Smooth muscle cell of the brain vasculature (primary cell): Measurements from ENCODE around the gene ZNF18.

ENCODE experiments used
- DNase-seq: peaks from one replicate; pipeline ENCODE4 v3.0.0-alpha.2; 2012; ENCODE audit warnings: low read depth, low spot score

ZNF18 gene

DNA sequence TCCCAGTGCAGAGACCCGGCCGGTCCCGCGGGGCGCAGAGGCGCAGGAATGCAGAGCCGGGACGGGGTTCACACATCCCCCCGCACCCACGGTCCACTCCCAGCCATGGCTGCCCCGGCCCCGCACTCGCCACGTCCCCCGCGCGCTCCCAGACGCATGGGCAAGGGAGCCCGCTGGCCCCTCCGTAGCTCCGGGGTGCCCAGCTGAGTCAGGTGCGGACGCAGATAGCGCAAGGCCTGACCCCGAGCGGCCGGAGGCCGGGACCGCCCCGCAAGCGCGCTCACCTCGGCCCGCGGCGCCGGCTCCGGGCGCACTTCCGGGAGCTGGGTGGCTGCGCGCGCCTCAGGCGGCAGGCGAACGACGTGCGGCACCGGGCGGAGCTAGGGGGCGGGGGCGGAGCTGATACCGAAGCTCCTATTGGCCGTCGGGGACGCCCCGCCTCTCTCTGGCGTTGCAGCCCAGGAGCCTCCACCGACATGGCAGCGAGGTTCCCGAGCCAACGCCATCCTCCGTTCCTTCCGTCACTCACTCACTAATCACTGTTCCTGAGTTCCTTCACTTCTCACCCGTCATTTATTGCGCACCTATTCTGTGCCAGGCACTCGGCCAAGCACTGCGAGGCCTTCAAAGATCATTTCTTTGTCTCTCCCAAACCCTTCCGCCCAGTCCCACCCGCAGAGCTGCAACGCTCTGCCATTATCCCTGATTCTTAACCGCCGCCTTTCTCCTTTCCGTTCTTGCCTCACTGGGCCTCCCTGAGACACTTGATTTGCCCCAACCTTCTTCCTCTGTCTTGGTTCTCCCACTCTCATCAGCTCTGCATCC is at the start of gene ZNF18:
Gene ZNF18, minus strand, starts transcription at position 329 of the 825 bp plus-strand sequence. CDS start 4,646 bp downstream, outside the sequence.
- DNase-seq, result peak; percentile 80

DNA sequence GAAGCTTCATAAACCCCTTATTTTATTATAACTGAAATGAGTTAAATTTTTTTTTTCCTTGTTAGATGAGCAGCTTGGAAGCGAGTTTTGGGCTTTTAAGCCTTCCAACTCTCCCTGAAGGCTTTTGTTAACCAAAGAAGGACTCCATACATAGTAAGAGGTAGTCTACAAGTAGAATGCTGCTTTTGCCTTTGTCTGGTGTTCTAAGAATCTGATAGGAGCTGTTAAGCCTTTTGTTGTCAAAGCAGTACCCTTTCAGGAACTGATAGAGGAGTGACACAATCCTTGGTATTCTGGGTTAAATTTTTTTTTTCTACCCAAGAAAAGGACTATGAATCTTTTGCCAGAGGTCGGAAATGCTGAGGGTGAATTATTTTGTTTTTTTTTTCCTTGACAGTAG is 49.5 kb upstream of the ZNF18 start:
- DNase-seq, result no peak

GRCh38 chr17:12043702-12044101 is 46.4 kb upstream of the ZNF18 start:
- no peak for DNase-seq

- peak; percentile 10 for DNase-seq
These were observed 44.0 kb upstream of the ZNF18 start for GRCh38 chr17:12041312-12041711.

GRCh38 chr17:12040478-12040877 is 43.2 kb upstream of the ZNF18 start:
- DNase-seq, result no peak

- DNase-seq, result no peak
These were observed 40.7 kb upstream of the ZNF18 start for GRCh38 chr17:12037970-12038369.

DNA sequence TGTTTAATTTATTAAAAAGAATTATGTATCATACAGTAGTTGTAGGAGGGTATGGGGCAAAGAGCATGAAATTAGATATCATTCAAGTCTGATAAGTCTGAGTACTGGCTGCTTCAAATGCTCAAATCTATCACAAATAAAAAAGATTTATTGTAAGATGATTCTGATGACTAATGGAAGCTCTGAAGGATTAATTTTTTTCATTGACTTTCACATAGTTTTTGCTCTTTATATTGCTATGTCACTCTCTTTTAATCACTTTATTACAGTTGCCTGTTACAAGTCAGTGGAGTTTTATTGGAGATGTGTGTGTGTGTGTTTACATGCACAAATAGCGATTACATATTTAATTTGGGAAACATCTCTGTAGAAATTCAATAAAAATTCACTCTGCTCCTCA is 38.4 kb upstream of the ZNF18 start:
- DNase-seq, result no peak

DNA sequence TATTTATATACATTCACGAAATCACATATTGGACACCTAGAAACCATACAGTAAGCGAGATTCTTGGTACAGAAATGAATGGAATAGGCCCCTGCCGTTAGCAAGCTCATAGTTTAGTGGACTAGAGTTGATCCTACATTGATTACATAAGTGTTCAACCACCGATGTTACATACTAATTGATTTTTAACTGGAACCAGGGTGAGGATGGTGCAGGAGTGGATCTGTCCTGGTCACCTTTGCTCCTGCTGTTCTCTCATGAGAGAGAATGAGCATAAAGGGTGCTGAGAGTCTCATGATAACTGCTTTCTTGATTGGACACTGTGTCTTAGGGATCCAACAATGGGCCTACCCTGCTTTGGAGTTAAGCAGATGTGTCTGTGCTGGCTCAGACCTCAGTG is 37.3 kb upstream of the ZNF18 start:
- no peak for DNase-seq

GRCh38 chr17:12028611-12029010 is 31.3 kb upstream of the ZNF18 start:
- no peak for DNase-seq

DNA sequence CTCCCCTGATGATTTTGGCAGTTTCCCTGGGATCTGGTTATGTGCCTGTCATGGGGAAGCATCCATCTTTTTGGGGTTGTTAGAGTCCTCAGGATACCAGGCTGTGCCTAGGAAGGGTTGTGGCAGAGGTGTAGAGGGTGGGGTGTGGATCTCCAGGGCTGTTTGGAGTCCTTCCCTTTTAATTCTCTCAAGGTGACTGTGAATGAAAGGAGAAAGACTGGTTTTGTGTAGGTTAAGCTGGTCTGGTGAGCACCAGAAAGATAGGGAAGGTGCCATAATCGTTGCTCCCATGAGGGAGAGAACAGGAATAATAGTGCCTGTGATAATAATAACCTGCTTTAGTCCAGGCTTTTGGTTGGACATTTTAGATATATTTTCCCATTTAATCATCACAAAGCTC is 30.4 kb upstream of the ZNF18 start:
- DNase-seq, result no peak

DNA sequence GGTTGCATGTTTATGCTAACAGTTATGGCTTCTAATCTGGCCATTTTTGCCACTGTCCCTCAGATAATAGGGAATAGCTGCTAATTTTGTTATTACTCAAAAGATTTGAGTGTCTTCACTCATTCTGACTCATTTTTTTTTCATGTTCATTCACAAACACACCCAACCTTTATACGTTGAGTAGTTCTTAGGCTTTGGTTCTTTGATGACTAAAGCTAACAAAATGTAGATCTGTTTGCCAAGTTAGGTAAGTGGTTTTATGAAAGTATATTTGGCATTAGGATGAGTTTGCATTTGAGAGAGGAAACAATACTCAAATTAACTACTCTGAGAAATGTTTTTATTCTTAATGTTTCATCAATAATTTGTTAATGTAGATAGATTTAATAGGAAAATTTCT is 27.1 kb upstream of the ZNF18 start:
- no peak for DNase-seq

GRCh38 chr17:12022310-12022709 is 25.0 kb upstream of the ZNF18 start:
- no peak for DNase-seq

DNA sequence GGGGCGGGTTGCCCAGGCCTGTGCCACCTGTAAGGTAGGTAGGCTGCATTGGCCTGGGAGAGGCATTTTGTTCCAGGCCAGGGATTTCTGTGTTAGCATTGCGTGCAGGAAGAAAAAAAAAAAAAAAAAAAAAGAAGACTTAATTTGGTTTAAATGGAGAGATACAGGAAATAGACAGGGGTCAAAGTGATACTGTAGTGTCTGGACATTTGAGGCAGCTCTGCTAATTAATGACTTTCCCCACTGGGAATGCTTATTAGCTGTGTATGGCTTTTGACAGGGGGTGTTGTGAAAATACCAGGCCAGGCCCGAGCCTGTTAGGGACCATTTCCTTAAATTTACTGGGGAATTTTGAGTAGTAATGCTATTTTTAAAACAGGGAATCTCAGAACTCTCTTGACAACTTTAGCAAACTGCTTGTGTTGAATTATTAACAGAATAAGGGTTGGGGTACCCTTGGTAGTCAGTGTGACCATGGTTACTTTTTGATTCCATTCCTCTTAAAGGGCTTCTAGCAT is 24.4 kb upstream of the ZNF18 start:
- DNase-seq, result no peak

DNA sequence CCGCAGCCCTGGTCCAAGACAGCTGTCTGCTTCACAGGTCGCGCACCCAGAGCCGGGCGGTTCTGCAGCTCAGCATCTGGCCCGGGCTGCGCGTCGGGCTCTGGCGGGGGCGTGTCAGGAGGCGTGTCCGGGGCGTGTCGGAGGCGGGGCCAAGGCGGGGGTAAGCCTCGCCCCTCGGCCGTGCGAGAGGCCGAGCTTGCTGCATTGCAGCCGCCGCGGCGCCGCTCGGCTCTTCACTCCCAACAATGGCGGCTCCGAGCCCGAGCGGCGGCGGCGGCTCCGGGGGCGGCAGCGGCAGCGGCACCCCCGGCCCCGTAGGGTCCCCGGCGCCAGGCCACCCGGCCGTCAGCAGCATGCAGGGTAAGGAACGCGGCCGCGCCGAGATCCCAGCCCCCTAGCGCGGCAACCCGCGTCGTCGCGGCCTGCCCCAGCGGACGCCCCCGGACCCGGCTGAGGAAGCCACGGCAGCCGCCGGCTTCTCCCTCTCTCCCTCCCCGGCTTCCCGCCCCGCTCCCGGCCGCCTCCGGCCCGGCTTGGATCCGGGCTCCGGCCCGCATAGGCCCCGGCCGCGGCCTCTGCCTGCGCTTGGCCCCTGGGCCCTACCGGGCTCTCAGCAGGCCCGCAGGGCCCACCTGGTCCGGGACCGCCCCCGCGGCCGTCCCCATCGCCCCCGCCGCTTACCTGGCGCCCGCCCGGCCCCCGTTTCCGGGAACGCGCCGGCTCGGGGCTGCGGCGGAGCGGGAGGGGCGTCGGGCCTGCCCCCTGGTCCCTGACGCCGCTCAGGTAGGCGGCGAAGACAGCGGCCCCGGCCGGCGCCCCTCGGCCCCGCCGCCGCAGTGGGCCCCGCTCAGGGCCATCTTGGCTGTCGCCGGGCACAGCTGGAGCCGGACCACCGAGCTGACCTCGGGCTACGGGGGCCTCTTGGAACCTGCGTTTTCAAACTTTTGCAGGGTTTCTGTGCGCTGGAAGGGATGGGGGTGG is 23.7 kb upstream of the ZNF18 start, which contains the start of gene MAP2K4:
Gene MAP2K4, plus strand, starts transcription at position 236 of the 981 bp plus-strand sequence. Its CDS starts 10 bp downstream, at position 246.
- DNase-seq, result peak; percentile 72

- DNase-seq, result no peak
These were observed 10.2 kb upstream of the ZNF18 start for GRCh38 chr17:12007466-12007865.

- no peak for DNase-seq
These were observed 2.4 kb upstream of the ZNF18 start for GRCh38 chr17:11999696-12000095.

GRCh38 chr17:11997972-11998233 is 628 bp upstream of the ZNF18 start:
- no peak for DNase-seq

DNA sequence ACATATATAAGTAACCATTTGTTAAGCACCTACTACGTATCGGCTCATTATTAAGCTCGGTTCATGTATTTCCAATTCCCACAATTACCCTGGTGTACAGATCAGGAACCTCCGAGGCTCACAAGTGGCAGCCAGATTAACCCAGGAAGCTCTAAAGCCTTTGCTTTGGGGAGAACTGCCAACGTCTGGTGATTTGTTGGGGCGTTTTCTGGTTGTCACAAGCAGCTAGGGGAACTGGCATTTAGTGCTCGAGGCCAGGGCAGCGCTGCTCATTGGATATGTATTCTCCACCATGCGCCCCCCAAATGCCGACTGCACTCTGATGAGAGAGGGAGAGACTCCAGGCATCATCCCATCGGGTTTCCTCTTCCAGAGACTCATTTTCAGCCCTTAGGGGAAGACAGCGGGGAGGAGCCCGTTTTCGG is 541 bp downstream of the ZNF18 start:
- DNase-seq, result no peak

- DNase-seq, result no peak
These were observed 5.8 kb downstream of the ZNF18 start for GRCh38 chr17:11991461-11991860.

GRCh38 chr17:11990363-11990983 is 6.8 kb downstream of the ZNF18 start:
- DNase-seq, result no peak

- peak; percentile 36 for DNase-seq
These were observed 10.3 kb downstream of the ZNF18 start for GRCh38 chr17:11986942-11987329.
